Endometrial microvascular endothelial cells (primary cell): ENCODE measurements around the gene ACER1. TPM values are rescaled to one million over a fixed set of nuclear protein-coding genes. Genes with fewer than 3 reads are reported as not detected.
"Not testable (repeated sequence)": the region's sequence is repeated elsewhere in the genome, so short reads cannot be mapped to it uniquely, and the experiment has no call there.

Experiments
- in situ Hi-C: cut with HindIII; loops from 2 replicates; pipeline ENCODE4 v1.10.0; 2017; ENCODE audit warnings: low sequenced_read_pairs, low pct_unique_long_range_greater_than_20kb; ENCODE audit errors: inconsistent ontology term
- total RNA-seq: library from RNA; depleted of rRNA; stranded (reverse); fragments of >200 nt; gene quantifications from one replicate; pipeline ENCODE4 v1.2.3, GENCODE V29; 2015; ENCODE audit errors: inconsistent ontology term

The ACER1 gene
- total RNA-seq: not detected

- in situ Hi-C loops: no loop called here
Observed at GRCh38 chr19:6333439-6333838, at the start of gene ACER1. ACER1 (minus strand) TSS chr19:6333612; CDS start chr19:6333551, 61 bp downstream.

DNA sequence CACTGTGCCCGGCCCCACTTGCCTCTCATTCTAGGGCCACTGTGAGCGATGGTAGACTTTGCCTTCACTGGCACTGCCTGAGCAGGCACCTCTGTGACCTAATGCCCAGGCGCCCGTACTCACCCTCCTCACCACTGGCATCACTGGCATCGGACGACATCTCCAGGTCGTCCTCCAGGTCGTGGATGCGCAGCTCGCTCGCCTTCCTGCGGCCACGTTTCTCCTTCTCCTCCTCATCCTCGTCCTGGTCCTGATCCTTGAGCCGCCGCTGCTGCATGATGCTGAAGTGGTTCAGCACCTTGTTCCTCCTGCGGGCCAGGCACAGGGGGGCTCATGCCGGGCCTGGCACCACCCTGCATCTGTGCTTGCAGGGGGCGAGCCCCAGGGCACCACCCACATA, 49.8 kb upstream of the ACER1 start:
- in situ Hi-C loops: loop anchor here (25.0 kb wide), 1 partner anchor 96 kb away; the partner anchor contains the start of gene MLLT1

DNA sequence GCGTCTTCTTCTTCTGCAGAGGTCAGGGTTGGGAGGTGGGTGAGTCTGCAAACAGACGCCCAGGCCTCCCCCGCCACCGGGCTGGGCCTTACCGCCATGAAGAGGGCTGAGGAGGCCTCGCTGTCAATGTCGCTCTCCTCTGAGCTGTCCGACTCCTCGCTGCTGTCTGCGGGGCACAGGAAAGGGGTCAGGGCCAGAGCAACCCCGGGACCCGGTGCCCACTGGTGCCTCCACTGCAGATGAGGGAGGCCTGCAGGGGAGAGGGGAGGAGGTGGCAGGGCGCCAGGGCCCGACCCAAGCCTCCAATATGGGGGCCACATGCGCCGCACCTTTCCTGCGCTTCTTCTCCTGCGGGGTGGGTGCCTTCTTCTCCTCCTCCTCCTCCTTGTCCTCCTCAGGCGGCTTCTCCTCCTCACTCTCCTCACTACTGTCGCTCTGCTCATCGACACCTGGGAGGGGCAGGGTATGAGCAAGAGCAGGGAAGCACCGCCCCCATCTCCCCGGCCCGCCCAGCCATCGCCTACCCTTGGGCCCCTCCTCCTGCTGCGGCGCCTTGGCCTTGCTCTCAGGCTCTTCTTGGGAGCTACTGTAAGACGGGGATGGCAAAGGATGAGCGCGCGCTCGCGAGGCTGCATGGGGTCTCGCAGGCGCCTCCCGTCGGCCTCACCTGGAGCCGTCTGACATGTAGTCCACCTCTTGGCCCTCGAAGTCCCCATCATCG, 47.8 kb upstream of the ACER1 start:
- in situ Hi-C loops: loop anchor here (25.0 kb wide), 1 partner anchor 94 kb away; the partner anchor contains the start of gene MLLT1

DNA sequence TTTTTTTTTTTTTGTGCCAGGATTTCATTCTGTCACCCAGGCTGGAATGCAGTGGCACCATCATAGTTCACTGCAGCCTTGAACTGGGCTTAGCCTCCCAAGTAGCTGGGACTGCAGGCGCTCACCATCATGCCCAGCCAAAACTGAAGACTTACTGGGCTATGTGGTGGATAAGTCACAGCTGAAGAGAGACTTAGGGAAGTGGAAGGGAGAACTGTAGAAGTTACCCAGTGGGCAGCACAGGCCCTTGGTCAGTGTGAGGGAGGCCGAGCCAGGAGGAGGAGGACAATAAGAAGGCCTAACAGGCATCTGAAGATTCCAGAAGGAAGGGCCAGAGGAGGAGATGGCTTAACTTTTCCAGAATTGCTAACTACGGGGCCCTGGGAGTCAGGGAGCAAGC, 46.3 kb upstream of the ACER1 start:
- in situ Hi-C loops: loop anchor here (25.0 kb wide), 1 partner anchor 92 kb away; the partner anchor contains the start of gene MLLT1

DNA sequence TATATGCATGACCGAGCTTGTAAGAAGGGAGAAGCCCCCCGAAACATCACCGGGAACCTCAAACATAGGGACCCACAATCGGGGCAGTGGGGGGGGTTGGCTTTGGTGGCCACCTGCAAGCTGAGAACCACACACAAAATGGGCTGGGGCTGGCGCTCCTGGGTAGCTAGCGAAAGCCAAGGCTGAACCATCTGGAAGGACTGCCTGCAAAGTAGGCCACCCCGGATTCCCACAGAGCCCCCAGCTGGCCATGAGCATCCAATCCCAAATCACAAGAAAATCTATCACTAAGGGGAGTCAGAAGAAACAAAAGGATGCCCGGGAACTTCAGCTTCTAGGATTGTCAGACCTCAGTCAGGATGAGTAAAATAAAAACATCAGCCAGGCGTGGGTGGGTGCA, 45.1 kb upstream of the ACER1 start:
- in situ Hi-C loops: loop anchor here (25.0 kb wide), 1 partner anchor 91 kb away; the partner anchor contains the start of gene MLLT1

- in situ Hi-C loops: loop anchor here (25.0 kb wide), 1 partner anchor 91 kb away; the partner anchor contains the start of gene MLLT1
Observed at GRCh38 chr19:6378041-6378440, 44.6 kb upstream of the ACER1 start.

- in situ Hi-C loops: loop anchor here (25.0 kb wide), 1 partner anchor 89 kb away; the partner anchor contains the start of gene MLLT1
Observed at GRCh38 chr19:6376512-6377190, 43.2 kb upstream of the ACER1 start.

GRCh38 chr19:6375411-6376010, 42.1 kb upstream of the ACER1 start, which contains the start of gene PSPN:
PSPN (minus strand) TSS chr19:6375933; CDS start chr19:6375849, 84 bp downstream.
- in situ Hi-C loops: loop anchor here (25.0 kb wide), 1 partner anchor 88 kb away; the partner anchor contains the start of gene MLLT1

DNA sequence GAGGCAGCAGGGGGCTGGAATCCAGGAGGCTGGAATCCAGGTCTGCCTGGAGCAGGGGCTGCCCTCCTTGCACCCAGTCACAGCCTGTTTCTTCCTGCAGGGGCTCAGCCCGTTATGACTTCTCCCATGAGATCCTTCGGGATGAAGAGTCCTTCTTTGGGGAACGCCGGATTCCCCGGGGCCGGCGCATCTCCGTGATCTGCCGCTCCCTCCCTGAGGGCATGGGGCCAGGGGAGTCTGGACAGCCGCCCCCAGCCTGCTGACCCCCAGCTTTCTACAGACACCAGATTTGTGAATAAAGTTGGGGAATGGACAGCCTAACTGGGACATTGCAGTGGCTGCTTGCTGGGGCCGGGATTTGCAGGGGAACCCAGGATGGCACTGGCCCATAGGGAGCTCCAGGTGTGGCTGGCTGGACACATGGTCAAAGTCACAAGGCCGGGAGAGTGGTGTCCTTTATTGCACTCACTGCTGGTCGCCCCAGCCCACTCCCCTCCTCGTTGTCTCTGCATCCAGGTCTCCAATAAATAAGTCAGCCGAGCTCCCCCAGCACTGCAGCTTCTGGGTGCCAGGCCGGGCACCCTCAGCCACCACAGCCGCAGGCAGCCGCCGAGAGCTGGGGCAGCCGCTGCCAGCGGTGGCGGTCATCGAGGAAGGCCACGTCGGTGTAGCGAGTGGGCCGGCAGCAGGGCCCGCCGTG, 41.4 kb upstream of the ACER1 start:
- in situ Hi-C loops: loop anchor here (25.0 kb wide), 1 partner anchor 88 kb away; the partner anchor contains the start of gene MLLT1

DNA sequence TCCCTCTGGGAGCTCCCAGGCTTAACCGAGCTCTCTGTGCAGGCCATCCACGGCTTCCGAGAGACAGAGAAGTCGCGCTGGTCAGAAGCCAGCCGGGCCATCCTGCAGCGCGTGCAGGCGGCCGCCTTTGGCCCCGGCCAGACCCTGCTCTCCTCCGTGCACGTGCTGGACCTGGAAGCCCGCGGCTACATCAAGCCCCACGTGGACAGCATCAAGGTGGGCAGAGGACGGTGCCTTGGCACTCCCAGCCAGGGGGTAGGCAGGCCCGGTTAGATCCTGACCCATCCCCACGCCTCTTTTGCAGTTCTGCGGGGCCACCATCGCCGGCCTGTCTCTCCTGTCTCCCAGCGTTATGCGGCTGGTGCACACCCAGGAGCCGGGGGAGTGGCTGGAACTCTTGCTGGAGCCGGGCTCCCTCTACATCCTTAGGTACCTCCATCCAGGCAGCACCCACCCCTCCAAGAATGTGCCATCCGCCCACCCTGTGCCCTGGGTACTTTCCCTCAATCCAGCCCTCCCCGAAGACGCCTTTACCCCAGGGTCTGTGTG, 40.8 kb upstream of the ACER1 start:
- in situ Hi-C loops: no loop called here

DNA sequence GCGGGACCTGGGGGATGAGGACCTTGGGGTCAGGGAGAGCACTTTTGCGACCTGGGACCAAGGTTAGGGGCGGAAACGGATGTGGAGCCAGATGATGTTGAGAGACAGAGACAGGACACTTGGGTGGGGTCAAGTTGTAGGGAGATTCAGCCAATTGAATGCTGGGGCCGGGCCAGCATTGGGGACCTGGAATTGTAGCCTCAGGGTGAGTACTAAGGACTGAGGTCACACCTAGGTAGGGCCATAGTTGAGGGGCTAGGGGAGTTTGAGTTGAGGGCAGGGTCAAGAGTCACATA, 40.3 kb upstream of the ACER1 start:
- in situ Hi-C loops: no loop called here

DNA sequence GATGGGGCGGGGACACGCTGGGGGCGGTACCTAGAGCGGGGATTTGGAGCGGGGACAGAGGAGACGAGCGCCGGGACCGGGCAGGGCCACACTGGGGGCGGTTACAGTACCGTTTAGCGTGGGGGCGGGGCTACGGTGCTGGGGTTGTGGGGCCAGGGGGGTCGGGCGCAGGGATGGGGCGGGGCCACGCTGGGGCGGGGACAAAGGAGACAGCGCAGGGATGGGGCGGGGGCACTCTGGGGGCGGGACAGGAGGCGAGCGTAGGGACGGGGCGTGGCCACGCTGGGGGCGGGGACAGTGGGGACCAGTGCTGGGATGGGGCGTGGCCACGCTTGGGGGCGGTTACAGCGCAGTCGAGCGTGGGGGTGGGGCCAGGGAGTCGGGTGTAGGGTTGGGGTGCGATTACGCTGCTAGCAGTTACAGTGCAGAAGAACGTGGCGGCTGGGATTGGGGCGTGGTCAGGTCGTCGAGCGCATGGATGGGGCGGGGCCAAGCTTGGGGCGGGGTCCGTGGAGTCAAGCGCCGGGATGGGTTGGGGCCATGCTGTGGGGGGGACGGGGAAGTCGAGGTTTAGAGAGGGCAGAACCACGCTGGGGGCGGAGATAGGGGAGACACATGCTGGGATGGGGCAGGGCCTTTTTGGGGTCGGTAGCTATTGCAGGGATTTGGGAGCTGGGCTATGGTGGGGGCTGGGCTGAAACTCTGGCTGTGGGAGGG, 39.8 kb upstream of the ACER1 start:
- in situ Hi-C loops: no loop called here

GRCh38 chr19:6372594-6373095, 39.2 kb upstream of the ACER1 start, which contains the start of gene ALKBH7:
ALKBH7 (plus strand) TSS chr19:6372794; CDS start chr19:6372821, 27 bp downstream.
- in situ Hi-C loops: no loop called here

- in situ Hi-C loops: no loop called here
Observed at GRCh38 chr19:6364353-6364752, 30.9 kb upstream of the ACER1 start.

DNA sequence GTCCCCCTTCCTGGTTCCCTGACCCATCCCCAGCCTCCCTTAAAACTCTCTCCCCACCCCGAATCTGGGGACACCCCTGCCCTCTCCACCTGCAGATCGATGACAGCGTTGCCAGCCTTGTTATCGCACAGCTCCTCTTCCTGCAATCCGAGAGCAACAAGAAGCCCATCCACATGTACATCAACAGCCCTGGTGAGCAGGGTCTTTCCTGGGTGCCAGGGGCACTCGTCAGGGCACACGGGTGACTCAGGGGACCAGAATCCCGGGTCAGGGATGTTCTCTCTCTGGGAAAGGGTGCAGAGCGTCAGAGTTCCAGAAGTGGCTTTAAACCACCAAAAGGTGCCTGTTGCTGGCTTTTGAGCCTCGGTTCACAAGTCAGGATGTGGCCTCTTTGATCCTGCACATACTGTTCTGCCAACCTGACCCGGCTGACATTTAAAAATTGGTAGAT, 29.0 kb upstream of the ACER1 start:
- in situ Hi-C loops: no loop called here

GRCh38 chr19:6362027-6362350, 28.6 kb upstream of the ACER1 start:
- in situ Hi-C loops: no loop called here

- in situ Hi-C loops: not testable (repeated sequence)
Observed at GRCh38 chr19:6360857-6361216, 27.4 kb upstream of the ACER1 start.

- in situ Hi-C loops: not testable (repeated sequence)
Observed at GRCh38 chr19:6360445-6360844, 27.0 kb upstream of the ACER1 start.
